GM21528 (cell line): Measurements from ENCODE around the gene CAPN14.

ENCODE experiments used
- ATAC-seq: cut with Tn5 transposase; IDR thresholded peaks from one replicate; pipeline ENCODE4 v1.9.1; 2021; ENCODE audit warnings: mild to moderate bottlenecking, moderate library complexity; ENCODE audit not compliant: unreplicated experiment, low FRiP score

Gene CAPN14

GRCh38 chr2:31244101-31244500 is 26.8 kb upstream of the CAPN14 start:
- ATAC-seq, result no peak

- no peak for ATAC-seq
Measured at GRCh38 chr2:31243053-31243452, 25.7 kb upstream of the CAPN14 start.

GRCh38 chr2:31241625-31242270 is 24.4 kb upstream of the CAPN14 start:
- ATAC-seq, result no peak

GRCh38 chr2:31240381-31241365 is 23.4 kb upstream of the CAPN14 start:
- no peak for ATAC-seq

GRCh38 chr2:31239593-31240177 is 22.4 kb upstream of the CAPN14 start:
- ATAC-seq, result no peak

- ATAC-seq, result no peak
Measured at GRCh38 chr2:31238906-31239592, 21.7 kb upstream of the CAPN14 start.

- no peak for ATAC-seq
Measured at GRCh38 chr2:31238126-31238905, 21.0 kb upstream of the CAPN14 start.

GRCh38 chr2:31237348-31238017 is 20.2 kb upstream of the CAPN14 start:
- no peak for ATAC-seq

- no peak for ATAC-seq
Measured at GRCh38 chr2:31236433-31237205, 19.3 kb upstream of the CAPN14 start.

- ATAC-seq, result no peak
Measured at GRCh38 chr2:31235504-31235902, 18.2 kb upstream of the CAPN14 start.

- no peak for ATAC-seq
Measured at GRCh38 chr2:31234683-31235503, 17.6 kb upstream of the CAPN14 start.

GRCh38 chr2:31233741-31234682 is 16.7 kb upstream of the CAPN14 start, which contains the start of gene EHD3:
TSS of gene EHD3 (plus strand) at chr2:31234152. CDS start at chr2:31234622, 470 bp downstream.
- peak; percentile 93 for ATAC-seq

GRCh38 chr2:31233231-31233630 is 15.9 kb upstream of the CAPN14 start:
- ATAC-seq, result no peak

GRCh38 chr2:31232586-31232985 is 15.3 kb upstream of the CAPN14 start:
- ATAC-seq, result no peak

GRCh38 chr2:31231571-31232302 is 14.4 kb upstream of the CAPN14 start:
- ATAC-seq, result no peak

- ATAC-seq, result no peak
Measured at GRCh38 chr2:31230751-31231150, 13.4 kb upstream of the CAPN14 start.
